Stomach (tissue), 4 donors: ENCODE measurements around the gene CPED1.

ENCODE experiments used
- CTCF ChIP-seq, 7 experiments: fragments of 450-650 bp in 4 of 7; fragments of 200-600 bp in 3 of 7; sonication (generic) in 3 of 7; IDR thresholded peaks; one replicate each; pipeline ENCODE4 v1.5.1; 2016 to 2019; ENCODE audit warnings: antibody characterized with exemption in 7 of 7, control low read depth in 2 of 7, mild to moderate bottlenecking in 1 of 7
- POLR2A ChIP-seq, 4 donors: fragments of 450-650 bp; IDR thresholded peaks; one replicate each; pipeline ENCODE4 v1.6.1; 2016; ENCODE audit warnings: antibody characterized with exemption in 4 of 4, control low read depth in 2 of 4, mild to moderate bottlenecking in 1 of 4, moderate library complexity in 1 of 4
- POLR2AphosphoS5 ChIP-seq, 3 donors: sonication (generic); formaldehyde crosslinking; IDR thresholded peaks; one replicate each; pipeline ENCODE4 v1.6.1; 2016; ENCODE audit warnings: antibody characterized with exemption in 3 of 3

GRCh38 chr7:121151774-121152221 is 163.3 kb downstream of the CPED1 start:
- TF ChIP-seq CTCF (IDR thresholded peaks at IDR 0.05) (no peak), POLR2A (IDR thresholded peaks at IDR 0.05) (no peak), POLR2AphosphoS5 (IDR thresholded peaks at IDR 0.05) (no peak)
